ENCODE data around the gene SPSB3.
"Not testable (repeated sequence)": the region's sequence is repeated elsewhere in the genome, so short reads cannot be mapped to it uniquely, and the experiment has no call there.

SPSB3 gene

DNA sequence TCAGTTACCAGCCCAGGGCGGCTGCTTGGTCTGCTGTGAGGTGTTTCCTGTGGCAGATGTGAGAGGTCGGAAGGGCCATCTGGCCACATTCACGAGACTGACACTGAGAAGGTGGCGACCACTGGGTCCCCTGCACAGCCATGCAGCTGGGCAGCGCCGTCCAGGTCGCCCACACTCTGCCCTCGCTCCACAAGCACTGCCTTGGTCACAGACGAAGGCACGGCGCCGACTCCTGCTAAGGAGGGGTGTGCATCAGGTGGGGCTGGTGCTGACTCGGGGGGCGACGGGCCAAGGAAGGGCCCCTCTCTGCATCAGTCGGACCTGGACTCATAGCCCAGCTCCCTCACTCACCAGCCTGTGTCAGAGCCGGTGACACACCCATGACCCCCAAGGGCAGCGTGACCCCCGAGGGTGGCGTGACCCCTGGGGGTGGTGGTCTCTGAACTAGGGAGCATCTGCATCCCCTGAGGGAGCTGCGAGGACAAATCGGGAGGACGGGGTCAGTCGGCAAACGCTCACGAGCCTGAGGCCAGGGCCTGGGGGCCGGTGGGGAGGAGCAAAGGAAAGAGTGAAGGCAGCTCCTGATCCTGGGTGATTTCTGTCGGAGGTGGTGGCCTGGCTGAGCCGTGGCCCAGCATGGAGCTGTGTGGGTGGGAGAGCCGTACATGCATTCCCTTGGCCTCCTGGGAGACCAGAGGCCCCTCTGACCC is 41.4 kb downstream of the SPSB3 start:
- no peak for TF ChIP-seq CTCF (IDR thresholded peaks at IDR 0.05; ENCODE audit: insufficient read depth, low read depth, low read length, missing control alignments)
- no peak for DNase-seq (ENCODE audit: low read depth)

DNA sequence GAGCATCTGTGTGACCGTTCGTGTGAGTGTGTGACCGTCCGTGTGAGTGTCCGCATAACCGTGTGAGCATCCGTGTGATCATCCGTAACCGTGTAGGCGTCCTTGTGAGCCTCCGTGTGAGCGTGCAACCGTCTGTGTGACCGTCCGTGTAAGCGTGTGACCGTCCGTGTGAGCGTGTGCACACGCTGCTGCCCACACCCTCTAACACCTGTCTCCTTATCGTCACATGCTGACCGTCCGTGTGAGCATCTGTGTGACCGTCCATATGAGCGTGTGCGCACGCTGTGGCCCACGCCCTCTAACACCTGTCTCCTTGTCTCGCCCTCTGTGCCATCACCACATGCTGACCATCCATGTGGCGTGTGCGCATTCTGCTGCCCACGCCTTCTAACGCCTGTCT is 42.1 kb downstream of the SPSB3 start:
- H3K4me3 ChIP-seq (ENCODE audit: low read depth, low read length): no peak overlapping the region
- TF ChIP-seq CTCF (IDR thresholded peaks at IDR 0.05; ENCODE audit: insufficient read depth, low read depth, low read length, missing control alignments): no peak
- no peak for DNase-seq (ENCODE audit: low read depth)

More for the DNA sequence above, 41.4 kb downstream of the SPSB3 start:
- no peak overlapping the region for H3K4me3 ChIP-seq (ENCODE audit: low read depth, low read length)

DNA sequence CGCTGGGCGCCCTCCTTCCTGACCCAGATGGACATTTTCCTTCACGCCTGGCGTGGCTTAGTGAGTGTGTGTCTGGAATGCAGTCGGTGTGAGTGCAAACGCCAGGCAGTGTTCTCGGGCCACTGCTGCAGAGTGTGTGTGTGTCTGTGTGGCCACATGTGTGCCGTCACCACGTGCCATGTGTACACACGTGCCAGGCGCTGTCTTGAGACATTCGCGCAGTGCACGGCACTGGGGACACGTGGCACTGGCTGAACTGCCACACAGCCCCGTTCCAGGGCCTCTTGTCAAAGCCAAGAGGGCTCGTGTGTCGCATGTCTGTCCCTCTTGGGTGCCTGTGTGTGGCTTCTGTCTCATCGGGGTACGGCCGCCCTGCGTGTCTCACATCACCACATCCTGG is 47.6 kb downstream of the SPSB3 start:
- DNase-seq (ENCODE audit: low read depth): no peak
- H3K4me3 ChIP-seq (ENCODE audit: low read depth, low read length): no peak overlapping the region
- no peak for TF ChIP-seq CTCF (IDR thresholded peaks at IDR 0.05; ENCODE audit: insufficient read depth, low read depth, low read length, missing control alignments)

- no peak overlapping the region for H3K4me3 ChIP-seq (ENCODE audit: low read depth, low read length)
- DNase-seq (ENCODE audit: low read depth): no peak
- TF ChIP-seq CTCF (IDR thresholded peaks at IDR 0.05; ENCODE audit: insufficient read depth, low read depth, low read length, missing control alignments): no peak
Measured at GRCh38 chr16:1734123-1734522, 48.2 kb downstream of the SPSB3 start.

DNA sequence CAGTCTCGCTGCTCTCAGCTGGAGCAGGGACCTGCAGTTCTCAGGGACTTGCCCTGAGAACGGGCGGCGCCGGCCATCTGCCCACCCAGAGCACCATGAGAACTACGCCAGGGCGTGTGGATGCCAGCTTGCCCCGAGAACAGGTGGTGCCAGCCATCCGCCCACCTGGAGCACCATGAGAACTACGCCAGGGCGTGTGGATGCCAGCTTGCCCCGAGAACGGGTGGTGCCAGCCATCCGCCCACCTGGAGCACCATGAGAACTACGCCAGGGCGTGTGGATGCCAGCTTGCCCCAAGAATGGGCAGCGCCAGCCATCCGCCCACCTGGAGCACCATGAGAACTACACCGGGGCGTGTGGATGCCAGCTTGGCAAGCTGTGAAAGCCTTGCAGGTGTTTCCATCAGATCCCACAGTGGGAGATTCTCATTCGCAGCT is 49.8 kb downstream of the SPSB3 start:
- not testable (repeated sequence) for DNase-seq (ENCODE audit: low read depth); H3K4me3 ChIP-seq (ENCODE audit: low read depth, low read length)

DNA sequence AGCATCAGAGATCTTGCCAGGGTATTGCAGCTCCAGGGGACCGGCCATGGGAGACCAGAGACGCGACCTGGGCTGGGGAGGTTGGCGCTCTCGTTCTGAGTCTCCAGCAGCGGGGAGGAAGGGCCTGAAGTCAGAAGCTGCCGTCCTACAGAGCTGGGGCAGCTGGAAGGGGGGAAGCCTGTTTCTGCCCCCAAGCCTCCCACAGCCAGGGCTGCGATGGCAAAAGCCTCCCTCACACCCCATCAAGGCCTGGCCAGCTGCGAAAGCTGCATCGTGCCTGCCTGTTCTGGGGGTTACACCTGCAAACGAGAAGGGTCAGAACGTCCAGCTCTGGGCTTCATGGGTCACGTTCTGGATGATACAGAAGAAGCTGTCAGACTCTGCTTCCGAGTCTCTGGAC is 50.3 kb downstream of the SPSB3 start:
- DNase-seq (ENCODE audit: low read depth): no peak
- TF ChIP-seq CTCF (IDR thresholded peaks at IDR 0.05; ENCODE audit: insufficient read depth, low read depth, low read length, missing control alignments): no peak
- H3K4me3 ChIP-seq (ENCODE audit: low read depth, low read length): no peak overlapping the region

DNA sequence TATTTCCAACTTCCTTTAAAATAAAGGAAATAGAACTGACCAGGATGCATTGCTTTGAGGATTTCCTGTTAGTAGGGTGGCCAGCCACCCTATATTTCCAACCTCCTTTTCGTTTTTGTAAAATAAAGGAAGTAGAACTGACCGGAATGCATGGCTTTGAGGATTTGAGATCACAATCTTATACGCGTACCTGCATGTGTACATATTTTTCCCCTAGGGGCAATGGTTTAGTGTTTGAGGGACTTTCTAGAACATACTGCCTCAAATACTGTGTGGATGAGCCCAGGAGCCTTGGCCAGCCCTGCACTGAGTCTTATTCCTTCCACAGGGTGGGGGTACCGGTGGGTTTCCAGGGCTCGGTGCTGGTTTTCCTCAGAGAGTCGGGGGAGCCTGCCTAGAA is 50.8 kb downstream of the SPSB3 start:
- no peak overlapping the region for H3K4me3 ChIP-seq (ENCODE audit: low read depth, low read length)
- no peak for TF ChIP-seq CTCF (IDR thresholded peaks at IDR 0.05; ENCODE audit: insufficient read depth, low read depth, low read length, missing control alignments)
- DNase-seq (ENCODE audit: low read depth): no peak

All from GM12865 (cell line).